ENCODE measurements around the gene PELI1.
A peak's percentile ranks its signal among the peaks of the same experiment; 100 is the strongest.

The PELI1 gene

GRCh38 chr2:64153811-64154210 lies 9.6 kb upstream of the PELI1 start:
- DNase-seq, result no peak

GRCh38 chr2:64151476-64151875 lies 7.3 kb upstream of the PELI1 start:
- DNase-seq, result no peak

- DNase-seq, result no peak
Observed at GRCh38 chr2:64145714-64146113, 1.5 kb upstream of the PELI1 start.

GRCh38 chr2:64145119-64145518 lies 899 bp upstream of the PELI1 start:
- no peak for DNase-seq

- DNase-seq, result peak; percentile 74
Observed at GRCh38 chr2:64143169-64144056, 807 bp downstream of the PELI1 start.

- DNase-seq, result no peak
Observed at GRCh38 chr2:64142741-64143168, 1.5 kb downstream of the PELI1 start.

GRCh38 chr2:64141674-64142405 lies 2.4 kb downstream of the PELI1 start:
- no peak for DNase-seq

- no peak for DNase-seq
Observed at GRCh38 chr2:64140665-64141200, 3.5 kb downstream of the PELI1 start.

- DNase-seq, result no peak
Observed at GRCh38 chr2:64139956-64140355, 4.3 kb downstream of the PELI1 start.

- DNase-seq, result no peak
Observed at GRCh38 chr2:64137996-64138395, 6.2 kb downstream of the PELI1 start.

GRCh38 chr2:64137567-64137966 lies 6.7 kb downstream of the PELI1 start:
- DNase-seq, result no peak

- DNase-seq, result no peak
Observed at GRCh38 chr2:64135421-64135820, 8.8 kb downstream of the PELI1 start.

- DNase-seq, result no peak
Observed at GRCh38 chr2:64134813-64135212, 9.4 kb downstream of the PELI1 start.

GRCh38 chr2:64133828-64134227 lies 10.4 kb downstream of the PELI1 start:
- no peak for DNase-seq

GRCh38 chr2:64133354-64133753 lies 10.9 kb downstream of the PELI1 start:
- no peak for DNase-seq

GRCh38 chr2:64130333-64130732 lies 13.9 kb downstream of the PELI1 start:
- DNase-seq, result no peak

- DNase-seq, result no peak
Observed at GRCh38 chr2:64128943-64129391, 15.3 kb downstream of the PELI1 start.

GRCh38 chr2:64128406-64128805 lies 15.8 kb downstream of the PELI1 start:
- DNase-seq, result no peak

GRCh38 chr2:64127119-64127518 lies 17.1 kb downstream of the PELI1 start:
- DNase-seq, result no peak

GRCh38 chr2:64126601-64127000 lies 17.6 kb downstream of the PELI1 start:
- no peak for DNase-seq

GRCh38 chr2:64124571-64124970 lies 19.6 kb downstream of the PELI1 start:
- no peak for DNase-seq

GRCh38 chr2:64124168-64124567 lies 20.1 kb downstream of the PELI1 start:
- DNase-seq, result no peak

- no peak for DNase-seq
Observed at GRCh38 chr2:64123740-64124139, 20.5 kb downstream of the PELI1 start.

- no peak for DNase-seq
Observed at GRCh38 chr2:64122358-64122757, 21.9 kb downstream of the PELI1 start.

All from activated effector memory CD4-positive, alpha-beta T cell treated with anti-CD3 and anti-CD28 coated beads, Interleukin-2, amount 50 U/mL, for 16 hours (primary cell).